T-helper 1 cell treated with Interleukin-12 subunit alpha and Interleukin-12 subunit beta and Interleukin-4 antibody, amounts not matched to agents 30 ng/mL and 1 ng/mL, for 36 hours (primary cell): ENCODE results near the gene CSNK1G3. TPM values are rescaled to one million over a fixed set of nuclear protein-coding genes. Genes with fewer than 3 reads are reported as not detected.

Experiments used
- intact Hi-C: fragments of 100-400 bp; cut with micrococcal nuclease; formaldehyde crosslinking; loops from one replicate; pipeline ENCODE4 v1.15.1; 2024
- total RNA-seq: library from RNA; stranded (reverse); gene quantifications from 2 replicates; pipeline ENCODE4 v1.2.3, GENCODE V29; 2022

Gene CSNK1G3
- total RNA-seq, 1 donor from 2014 or later: 35.9 TPM

DNA sequence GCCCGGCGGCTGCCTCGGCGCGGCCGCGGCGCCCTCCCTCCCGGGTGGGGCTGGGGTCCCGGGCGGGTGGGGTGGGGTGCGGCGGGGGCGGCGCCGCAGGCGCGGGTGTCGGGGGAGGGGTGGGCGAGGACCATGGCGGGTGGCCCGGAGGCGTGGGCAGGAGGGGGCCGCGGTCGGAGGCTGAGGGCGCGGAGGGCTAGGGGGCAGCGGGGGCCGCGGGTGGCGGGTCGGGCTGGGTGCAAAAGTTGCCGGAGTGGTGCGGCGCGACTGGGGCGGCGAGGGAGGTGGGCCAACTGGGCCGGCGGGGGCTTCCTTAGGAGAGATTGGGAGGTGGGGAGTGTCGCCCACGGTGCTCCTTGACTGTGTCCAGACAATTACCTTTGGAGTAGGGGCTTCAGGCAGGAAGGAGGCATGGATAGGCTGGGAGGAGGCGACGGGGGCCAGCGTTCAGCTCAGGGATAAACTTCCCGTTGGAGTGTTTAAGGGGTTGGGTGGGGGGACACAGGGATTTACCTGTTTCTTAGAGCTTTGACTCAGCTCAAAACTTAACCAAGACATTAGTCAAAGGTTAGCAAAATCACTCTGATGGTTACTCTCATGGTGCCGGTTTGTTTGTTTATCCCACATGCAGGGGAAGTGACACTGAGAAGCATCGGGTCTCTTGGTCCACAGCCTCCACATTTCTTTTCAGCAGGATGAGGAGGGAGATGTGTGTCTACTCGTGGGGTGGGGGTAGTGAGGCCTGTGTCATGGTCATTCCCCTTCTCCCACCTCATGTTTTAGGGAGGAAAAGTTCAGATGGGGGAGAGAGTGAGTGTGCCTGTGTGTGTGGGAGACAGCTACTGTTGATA is 859 bp downstream of the CSNK1G3 start:
- intact Hi-C loops: loop anchor here (1.0 to 10.0 kb wide), 9 partner anchors 36 to 1422 kb away; partner anchors contain the start of genes CEP120, SNX2 and SNX24

DNA sequence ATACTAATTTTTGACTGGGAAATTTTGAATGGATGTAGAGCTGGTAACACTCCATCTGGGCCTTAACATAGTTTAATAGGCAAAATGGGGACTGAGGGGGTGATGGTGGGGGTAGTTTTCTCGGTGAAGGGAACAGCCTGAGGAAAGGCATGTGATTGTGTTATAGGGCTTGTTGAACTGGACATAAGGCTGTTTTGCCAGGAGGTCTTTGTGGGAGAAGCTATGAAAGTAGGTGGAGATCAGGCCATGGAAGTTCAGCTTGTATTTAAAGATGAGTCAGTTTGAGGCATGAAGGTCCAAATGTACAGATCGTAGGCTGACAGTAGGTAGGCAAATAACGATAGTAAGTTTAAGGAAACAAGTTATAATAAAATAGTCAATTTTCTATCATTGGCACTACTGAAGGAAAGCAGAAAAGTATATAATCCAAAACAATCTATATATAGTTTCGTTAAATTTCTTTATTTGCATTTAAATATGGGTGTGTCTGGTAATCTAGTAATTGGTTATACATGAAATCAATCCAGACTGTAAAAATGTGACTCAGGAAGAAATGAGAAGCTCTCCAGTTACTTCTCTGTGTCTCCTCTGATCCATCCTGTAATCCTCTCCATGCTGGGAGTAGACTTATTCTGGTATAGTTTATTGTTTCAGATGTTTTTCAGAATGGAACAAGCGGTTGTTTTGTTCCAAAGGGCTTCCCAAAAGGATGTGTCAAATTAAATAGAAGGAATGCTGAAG is 2.8 kb downstream of the CSNK1G3 start:
- intact Hi-C loops: loop anchor here (10.0 kb wide), 2 partner anchors 670 to 1420 kb away; partner anchors contain the start of gene SNX24

DNA sequence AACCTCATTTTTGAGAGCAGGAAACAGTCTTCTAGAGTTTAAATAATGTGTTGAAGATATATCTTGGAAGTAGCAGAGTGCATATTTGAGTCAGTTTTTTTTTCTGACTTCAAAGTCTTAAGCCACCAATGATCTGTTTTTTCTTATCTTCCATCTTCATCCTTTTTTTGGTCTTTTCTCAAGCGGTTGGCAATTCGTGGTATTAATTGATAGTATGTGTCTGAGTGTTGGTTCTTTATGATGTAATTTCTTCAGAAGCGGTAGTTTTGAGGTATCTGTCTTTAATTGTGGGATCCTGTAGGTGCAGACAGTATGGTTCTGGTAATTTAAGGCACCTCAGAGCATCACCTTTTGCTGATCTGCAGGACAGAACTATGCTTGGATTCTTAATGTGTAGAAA is 3.9 kb downstream of the CSNK1G3 start:
- intact Hi-C loops: loop anchor here (1.0 to 10.0 kb wide), 3 partner anchors 33 to 1419 kb away; partner anchors contain the start of gene SNX24

DNA sequence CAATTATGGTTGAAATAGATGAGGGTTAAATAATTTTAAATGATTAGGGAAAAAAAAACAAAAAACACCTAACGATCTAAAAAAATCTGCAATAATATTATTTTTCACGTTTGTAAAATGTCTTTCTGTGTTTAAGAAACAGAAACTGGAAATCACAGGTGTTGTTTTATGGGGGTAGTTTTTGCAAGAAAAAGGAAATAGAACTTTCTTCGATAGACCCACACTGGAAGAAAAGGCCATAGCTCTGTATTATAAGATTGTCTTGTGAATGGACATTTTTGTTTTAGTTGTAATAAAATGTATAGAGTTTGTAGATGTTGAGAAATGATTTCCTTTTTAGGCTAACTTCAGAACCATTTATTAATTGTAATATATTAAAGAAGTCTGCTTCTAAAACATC is 5.5 kb downstream of the CSNK1G3 start:
- intact Hi-C loops: loop anchor here (10.0 kb wide), 2 partner anchors 673 to 1417 kb away; partner anchors contain the start of gene SNX24

DNA sequence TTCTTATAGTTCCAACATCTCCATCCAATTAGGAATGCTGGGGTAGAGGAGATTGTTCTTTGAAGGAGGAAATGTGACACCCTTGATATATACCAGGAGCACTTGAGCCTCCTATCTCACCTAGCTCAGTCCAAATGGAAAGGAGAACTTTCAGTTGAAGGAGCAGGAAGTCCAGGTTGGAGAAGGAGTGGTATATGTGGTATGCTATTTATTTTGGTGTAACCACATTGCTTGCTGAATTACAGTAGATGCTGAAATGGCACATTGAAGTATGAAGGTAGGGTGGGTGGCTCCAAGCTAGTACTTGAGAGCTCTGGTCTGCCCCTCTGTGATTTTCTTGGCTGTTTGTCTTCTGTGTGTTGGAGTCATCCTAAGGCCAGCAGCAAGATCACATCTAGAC is 6.1 kb downstream of the CSNK1G3 start:
- intact Hi-C loops: loop anchor here (10.0 kb wide), 2 partner anchors 673 to 1417 kb away; partner anchors contain the start of gene SNX24

DNA sequence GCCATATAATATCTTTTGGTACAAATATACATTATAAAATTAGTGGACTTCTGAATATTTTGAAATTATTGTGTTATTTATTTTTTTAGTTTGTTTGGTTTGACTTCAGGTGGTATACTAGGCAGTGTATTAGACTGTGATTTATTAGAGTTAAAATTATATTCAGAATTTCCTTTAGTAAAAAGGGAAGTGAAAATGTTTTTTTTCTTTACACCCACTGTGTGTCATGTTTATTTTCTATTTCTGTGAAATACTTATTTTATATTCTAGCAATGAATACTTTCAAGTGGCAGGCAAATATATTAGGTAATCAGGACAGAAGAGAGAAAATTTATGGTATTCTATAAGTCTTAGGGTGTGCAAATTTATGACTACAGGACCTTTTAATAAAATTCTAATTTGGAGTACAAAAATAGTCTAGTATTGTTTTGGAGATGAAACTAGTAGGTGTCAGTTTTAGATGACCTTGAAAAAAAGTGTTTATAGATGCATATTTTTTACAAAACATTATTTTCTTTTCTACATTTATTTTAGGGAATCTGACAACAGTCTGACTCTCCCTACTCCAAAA is 8.8 kb downstream of the CSNK1G3 start:
- intact Hi-C loops: loop anchor here (1.0 kb wide), 1 partner anchor 11 kb away; no protein-coding TSS in a partner anchor

DNA sequence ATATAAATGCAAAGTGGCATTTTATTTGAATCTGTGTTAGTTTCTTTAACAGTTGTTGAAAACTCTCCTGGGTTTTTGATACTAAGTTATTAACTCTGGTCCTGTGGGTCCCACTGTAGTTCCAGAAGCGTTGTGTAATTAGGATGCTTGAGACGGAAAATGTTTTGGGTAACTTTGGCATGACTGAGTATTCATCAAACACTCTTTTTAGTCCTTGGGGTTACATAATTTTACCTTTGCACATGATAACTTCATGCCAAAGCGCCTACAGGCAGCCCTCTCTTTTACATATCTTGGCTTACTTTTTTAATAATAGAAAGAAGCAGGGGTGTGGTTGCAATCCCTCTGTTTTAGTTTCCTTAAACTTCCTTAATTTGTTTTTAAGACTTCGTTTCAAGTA is 12.2 kb downstream of the CSNK1G3 start:
- intact Hi-C loops: no loop called here

DNA sequence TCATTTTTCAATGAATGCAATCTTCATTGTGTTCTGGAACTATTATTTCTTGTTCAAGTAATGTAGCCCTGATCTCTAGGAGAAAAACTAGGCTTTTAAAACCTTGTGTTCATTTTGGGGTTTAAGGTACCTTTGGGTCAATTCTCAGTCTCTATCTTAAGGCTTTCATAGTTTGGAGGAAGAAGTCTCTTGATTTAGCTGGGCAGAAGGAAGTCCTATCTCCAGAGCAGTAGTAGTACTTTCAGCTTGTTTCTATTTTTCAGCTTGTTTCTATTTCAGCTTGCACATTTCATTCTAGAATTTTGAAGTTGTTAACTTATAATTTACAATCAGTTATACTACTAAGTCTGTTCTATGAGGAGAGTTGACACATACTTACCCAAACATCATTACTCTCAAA is 15.2 kb downstream of the CSNK1G3 start:
- intact Hi-C loops: no loop called here

DNA sequence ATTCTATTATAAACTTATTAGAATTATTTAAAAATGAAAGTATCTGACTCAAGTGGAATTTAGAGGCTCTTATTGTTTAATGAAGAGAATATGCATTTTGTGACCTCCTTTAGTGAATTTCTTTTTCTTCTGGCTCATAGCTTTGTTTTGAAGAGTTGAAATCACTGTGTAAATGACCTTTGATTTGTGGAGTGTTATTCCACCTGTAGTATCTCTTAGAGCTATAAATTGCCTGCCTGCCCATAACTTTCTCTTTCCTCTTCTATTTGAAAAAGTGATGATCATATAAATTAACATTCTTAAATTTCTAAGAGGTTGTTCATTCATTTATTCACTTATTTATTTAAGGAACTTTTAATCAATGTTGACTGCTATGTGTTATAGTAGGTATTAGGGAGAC is 16.1 kb downstream of the CSNK1G3 start:
- intact Hi-C loops: no loop called here

DNA sequence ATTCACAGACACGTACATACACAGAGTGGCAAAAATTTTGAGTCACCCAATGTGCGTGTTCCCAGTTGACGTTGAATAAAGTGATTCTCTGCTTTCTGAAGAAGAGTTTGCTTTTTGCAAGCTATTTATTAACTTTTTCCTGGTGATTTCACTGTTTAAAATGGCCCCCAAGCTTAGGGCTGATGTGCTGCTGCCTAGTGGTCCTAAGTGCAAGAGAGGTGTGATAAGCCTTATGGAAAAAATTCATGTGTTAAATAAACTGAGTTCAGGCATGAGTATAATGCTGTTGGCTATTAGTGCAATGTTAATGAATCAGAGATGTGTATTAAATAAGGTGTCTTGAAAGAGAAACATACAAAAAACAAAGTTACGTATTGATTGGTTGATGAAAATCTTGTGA is 16.9 kb downstream of the CSNK1G3 start:
- intact Hi-C loops: no loop called here

DNA sequence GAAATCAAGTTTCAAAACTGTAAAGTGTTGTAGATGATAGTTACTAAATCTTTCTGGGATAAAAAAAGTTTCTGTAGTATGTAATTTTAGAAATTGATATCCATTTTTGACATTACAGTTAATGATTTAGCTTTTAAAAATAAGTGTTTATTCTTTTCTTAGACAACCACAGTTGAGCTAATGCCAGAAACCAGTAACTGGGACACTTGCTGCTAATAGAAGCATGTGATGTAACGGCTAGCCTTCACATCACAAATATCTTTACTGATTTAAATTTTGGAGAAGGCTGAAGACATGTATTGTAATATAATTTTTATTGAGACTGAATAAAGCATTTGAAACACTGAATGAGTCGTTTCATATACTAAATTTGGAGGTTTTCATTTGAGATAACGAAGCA is 18.8 kb downstream of the CSNK1G3 start:
- intact Hi-C loops: loop anchor here (1.0 kb wide), 1 partner anchor 9 kb away; no protein-coding TSS in a partner anchor

DNA sequence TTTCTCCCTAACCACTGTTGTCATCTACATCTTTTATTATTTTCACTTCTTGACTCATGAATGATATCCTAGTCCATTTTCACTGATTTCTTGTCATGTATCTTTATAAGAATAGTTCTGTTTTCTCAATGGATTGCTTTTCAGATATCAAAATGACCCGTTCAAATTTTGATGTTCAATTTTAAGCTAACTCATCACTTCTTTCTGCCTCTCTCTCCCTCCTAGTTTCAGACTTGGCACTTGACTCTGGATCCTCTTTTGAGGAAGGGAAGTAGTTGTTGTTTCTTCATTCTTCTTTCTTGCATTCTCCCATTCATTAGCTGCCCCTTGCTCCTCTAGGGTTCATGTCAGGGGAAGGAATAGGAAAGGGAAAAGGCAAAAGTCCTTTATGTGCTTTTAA is 23.7 kb downstream of the CSNK1G3 start:
- intact Hi-C loops: no loop called here

DNA sequence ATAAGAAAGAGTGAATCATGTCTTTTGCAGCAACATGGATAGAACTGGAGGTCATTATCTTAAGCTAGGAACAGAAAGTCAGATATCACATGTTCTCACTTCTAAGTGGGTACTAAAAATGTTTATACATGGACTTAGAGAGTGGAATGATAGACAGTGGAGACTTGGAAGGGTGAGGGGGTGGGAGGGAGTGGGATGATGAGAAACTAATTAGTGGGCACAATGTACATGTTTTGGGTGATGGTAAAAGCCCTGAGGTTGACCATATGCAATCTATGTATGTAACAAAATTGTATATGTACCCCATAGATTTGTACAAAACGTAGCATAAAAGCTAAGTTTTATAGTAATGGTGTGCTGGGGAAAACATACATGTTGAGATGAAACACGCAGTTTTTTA is 25.3 kb downstream of the CSNK1G3 start:
- intact Hi-C loops: no loop called here

DNA sequence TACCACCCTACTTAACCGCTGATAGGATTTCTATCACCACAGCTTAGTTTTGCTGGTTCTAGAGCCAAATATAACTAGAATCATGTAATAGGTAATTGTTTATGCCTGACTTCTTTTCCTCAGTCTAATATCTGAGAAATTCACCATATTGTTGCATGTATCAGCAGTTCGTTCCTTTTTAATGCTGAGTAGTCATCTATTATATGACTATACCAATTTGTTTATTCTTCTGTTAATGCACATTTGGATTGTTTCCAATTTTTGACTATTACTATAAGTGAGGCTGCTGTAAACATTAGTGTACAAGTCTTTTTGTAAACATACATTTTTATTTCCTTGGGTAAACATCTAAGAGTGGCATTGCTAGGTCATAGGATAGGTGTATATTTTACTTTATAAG is 25.9 kb downstream of the CSNK1G3 start:
- intact Hi-C loops: no loop called here

DNA sequence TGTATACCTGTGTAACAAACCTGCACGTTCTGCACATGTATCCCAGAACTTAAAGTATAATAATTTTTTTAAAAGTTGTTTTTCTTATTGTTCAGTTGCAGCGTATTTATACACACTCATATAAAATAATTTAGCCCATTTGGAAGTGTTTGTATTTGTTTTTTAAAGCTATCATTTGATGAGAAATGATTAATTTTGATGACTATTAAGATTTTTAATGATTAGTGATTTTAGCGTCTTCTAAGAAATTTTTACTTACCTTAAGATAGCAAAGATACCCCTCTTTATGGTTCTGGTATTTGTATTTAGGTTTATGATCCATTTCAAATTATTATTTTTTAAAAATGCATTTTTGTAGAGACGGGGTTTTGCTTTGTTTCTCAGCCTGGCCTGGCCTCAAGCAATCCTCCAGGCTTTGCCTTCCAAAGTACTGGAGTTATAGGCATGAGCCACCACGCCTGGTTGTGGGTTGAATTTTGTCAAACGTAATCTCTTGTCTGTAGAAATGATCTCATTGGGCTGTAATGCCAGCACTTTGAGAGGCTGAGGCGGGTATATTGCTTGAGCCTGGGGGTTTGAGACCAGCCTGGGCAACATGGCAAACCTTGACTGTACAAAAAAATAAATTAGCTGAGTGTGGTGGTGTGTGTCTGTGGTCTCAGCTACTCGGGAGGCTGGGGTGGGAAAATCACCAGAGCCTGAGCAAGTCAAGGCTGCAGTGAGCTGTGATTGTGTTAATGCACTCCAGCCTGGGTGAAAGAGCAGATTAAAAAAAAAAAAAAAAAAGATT is 26.9 kb downstream of the CSNK1G3 start:
- intact Hi-C loops: no loop called here

DNA sequence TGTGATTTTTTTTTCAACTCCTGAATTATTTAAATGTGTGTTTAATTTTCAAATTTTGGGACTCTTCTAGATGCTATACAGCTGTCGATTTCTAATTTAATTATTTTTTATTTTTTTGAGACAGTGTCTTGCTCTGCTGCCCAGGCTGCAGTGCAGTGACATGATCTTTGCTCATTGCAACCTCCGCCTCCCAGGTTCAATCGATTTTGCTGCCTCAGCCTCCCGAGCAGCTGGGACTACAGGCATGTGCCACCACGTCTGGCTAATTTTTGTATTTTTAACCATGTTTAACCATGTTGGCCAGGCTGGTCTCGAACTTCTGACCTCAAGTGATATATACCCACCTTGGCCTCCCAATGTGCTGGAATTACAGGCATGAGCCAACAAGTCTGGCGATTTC is 28.6 kb downstream of the CSNK1G3 start:
- intact Hi-C loops: loop anchor here (10.0 kb wide), 1 partner anchor 766 kb away; the partner anchor contains the start of gene SNX2

DNA sequence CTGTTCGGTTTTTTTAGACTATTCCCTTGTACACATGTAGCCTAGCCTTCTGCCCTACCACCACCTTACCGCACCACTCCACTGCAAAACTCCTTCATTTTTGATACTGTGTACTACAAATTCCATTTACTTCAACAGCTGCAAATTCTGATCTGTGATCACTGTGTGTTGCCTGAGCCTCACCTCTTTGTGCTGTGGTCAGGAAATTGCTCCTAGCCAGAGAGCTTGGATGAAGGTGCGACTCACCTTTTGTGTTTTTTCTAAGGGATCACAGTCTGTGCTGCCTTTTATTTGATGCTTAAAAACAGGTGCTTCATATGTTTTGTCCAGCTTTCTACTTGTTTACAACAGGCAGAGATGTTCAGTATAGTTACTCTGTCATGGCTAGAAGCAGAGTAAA is 31.5 kb downstream of the CSNK1G3 start:
- intact Hi-C loops: loop anchor here (10.0 kb wide), 1 partner anchor 769 kb away; the partner anchor contains the start of gene SNX2

DNA sequence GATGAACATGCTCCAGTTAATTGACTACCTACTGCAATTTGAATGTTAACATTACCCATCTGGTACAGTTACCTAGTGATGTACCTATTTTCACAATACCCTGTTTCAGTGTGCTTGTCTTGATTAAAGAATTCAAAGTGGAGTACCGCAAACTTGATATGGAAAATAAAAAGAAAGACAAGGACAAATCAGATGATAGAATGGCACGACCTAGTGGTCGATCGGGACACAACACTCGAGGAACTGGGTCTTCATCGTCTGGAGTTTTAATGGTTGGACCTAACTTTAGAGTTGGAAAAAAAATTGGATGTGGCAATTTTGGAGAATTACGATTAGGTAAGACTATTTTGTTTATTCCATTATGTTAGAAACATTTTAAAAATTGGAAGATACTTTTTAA is 33.5 kb downstream of the CSNK1G3 start:
- intact Hi-C loops: loop anchor here (5.0 to 10.0 kb wide), 3 partner anchors 178 to 771 kb away; partner anchors contain the start of gene SNX2

DNA sequence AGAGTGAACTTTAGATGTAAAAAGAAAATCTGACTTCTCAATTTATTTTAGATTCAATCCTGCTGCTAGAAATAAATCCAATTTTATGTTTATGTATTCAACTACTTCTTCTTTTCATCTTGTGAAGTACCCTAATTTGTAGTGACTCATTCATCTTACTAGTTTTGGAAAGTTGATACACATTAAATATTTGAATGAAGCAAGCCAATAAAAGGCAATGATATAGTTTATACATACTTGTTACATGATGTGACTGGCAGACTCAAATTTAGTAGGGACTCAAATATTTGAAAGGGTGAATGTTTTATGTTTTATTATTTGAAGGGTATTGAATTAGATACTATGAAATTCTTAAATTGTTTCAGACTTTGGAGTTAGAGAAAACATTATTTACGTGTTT is 34.7 kb downstream of the CSNK1G3 start:
- intact Hi-C loops: loop anchor here (5.0 to 10.0 kb wide), 3 partner anchors 179 to 772 kb away; partner anchors contain the start of gene SNX2

DNA sequence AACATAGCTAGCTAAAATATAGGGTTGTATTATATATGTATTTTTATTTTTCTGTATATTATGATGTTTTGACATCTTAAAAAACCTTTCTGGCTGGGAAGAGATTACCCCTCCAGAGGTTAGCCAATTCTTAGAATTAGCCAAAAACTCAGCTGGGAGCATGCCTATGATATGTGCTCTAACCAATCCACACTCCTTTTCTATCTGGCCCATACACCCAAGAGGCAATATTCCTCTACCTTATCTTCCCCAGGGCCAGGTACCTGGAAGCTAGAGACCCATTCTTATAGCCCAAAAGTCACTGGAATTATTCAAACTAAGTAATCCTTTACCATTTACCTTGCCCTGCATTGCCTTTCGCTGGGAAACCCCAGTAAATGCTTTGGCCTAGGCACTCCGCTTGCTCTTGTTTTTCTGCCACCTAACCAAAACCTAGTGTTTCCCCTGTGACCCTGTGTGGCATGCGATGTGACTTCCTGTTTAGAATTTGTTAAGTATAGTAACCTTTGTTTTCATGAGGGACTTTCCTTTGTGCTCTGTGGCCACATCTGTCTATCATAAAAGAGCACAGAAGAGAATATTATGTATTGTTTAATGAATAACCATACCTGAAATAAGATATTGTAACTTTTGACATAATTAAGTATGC is 37.4 kb downstream of the CSNK1G3 start:
- intact Hi-C loops: loop anchor here (1.0 to 10.0 kb wide), 10 partner anchors 33 to 775 kb away; partner anchors contain the start of genes CEP120, CSNK1G3 and SNX2
